Neural crest cell (in vitro differentiated cells): ENCODE results near the gene STAG1. TPM values are rescaled to one million over a fixed set of nuclear protein-coding genes. Genes with fewer than 3 reads are reported as not detected.

ENCODE experiments used
- DNase-seq: peaks from one replicate; pipeline ENCODE4 v3.0.0; 2021; ENCODE audit warnings: low read depth, mixed read lengths, low spot score
- H3K27ac Mint-ChIP-seq: one replicate; pipeline ENCODE4 v1.8.0; 2021; ENCODE audit warnings: mild to moderate bottlenecking, mixed read lengths; ENCODE audit not compliant: unreplicated experiment
- H3K27me3 Mint-ChIP-seq: 2 replicates; pipeline ENCODE4 v1.8.0; 2021; ENCODE audit warnings: low read depth, mild to moderate bottlenecking, mixed read lengths
- H3K36me3 Mint-ChIP-seq: 2 replicates; pipeline ENCODE4 v1.8.0; 2021; ENCODE audit warnings: low read depth, mild to moderate bottlenecking, mixed read lengths
- H3K4me1 Mint-ChIP-seq: 2 replicates; pipeline ENCODE4 v1.8.0; 2021; ENCODE audit warnings: mixed read lengths
- H3K4me3 Mint-ChIP-seq: one replicate; pipeline ENCODE4 v1.8.0; 2021; ENCODE audit warnings: mild to moderate bottlenecking, mixed read lengths
- H3K9me3 Mint-ChIP-seq: 2 replicates; pipeline ENCODE4 v1.8.0; 2021; ENCODE audit warnings: mixed read lengths
- total RNA-seq: library from RNA; stranded (reverse); gene quantifications from 2 replicates; pipeline ENCODE4 v1.2.1, GENCODE V29; 2021
- TF ChIP-seq, protein P1 (sequence below): fragments of 200-600 bp; sonication (generic); conservative IDR thresholded peaks from 2 replicates; pipeline ENCODE4 v1.5.0; 2021; ENCODE audit warnings: antibody characterized with exemption, mild to moderate bottlenecking

STAG1 gene
- total RNA-seq, 1 donor from 2014 or later = 47.0 TPM

GRCh38 chr3:136409549-136409948, 342.6 kb downstream of the STAG1 start:
- Mint-ChIP-seq H3K27ac (no peak overlapping the region), H3K27me3 (no peaks in the 10 kb centered on the region), H3K9me3 (no peaks in the 10 kb centered on the region), H3K4me1 (no peaks in the 10 kb centered on the region), H3K36me3 (peaks cover 4% of the 10 kb centered on the region), H3K4me3 (no peak overlapping the region)
- no peak for DNase-seq
- TF ChIP-seq, protein P1, sequence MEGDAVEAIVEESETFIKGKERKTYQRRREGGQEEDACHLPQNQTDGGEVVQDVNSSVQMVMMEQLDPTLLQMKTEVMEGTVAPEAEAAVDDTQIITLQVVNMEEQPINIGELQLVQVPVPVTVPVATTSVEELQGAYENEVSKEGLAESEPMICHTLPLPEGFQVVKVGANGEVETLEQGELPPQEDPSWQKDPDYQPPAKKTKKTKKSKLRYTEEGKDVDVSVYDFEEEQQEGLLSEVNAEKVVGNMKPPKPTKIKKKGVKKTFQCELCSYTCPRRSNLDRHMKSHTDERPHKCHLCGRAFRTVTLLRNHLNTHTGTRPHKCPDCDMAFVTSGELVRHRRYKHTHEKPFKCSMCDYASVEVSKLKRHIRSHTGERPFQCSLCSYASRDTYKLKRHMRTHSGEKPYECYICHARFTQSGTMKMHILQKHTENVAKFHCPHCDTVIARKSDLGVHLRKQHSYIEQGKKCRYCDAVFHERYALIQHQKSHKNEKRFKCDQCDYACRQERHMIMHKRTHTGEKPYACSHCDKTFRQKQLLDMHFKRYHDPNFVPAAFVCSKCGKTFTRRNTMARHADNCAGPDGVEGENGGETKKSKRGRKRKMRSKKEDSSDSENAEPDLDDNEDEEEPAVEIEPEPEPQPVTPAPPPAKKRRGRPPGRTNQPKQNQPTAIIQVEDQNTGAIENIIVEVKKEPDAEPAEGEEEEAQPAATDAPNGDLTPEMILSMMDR = no peak

DNA sequence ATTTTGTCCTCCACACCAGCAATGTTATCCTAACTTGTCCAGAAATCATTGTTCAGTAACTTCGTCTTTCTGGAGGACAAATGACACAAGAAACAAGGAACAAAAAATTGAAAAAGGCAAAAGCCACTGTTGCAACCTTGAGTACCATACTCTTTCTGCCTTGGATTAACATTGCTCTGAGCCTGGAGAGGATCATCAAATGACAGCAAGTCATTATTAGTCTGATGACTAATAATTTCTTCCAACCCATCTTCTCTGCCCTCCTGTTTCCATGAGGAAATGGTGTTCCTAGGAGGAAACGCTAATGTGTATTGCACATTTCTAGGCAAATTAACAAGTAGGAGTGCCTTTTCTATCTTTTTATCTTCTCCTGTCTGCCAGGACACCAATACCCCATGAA, 348.1 kb downstream of the STAG1 start:
- no peak for DNase-seq
- Mint-ChIP-seq H3K27ac (no peak overlapping the region), H3K9me3 (no peaks in the 10 kb centered on the region), H3K4me1 (no peaks in the 10 kb centered on the region), H3K27me3 (no peaks in the 10 kb centered on the region), H3K36me3 (peaks cover 7% of the 10 kb centered on the region), H3K4me3 (no peak overlapping the region)
- TF ChIP-seq, protein P1 = no peak

- TF ChIP-seq, protein P1 = no peak
- DNase-seq = no peak
- Mint-ChIP-seq H3K9me3 (no peaks in the 10 kb centered on the region), H3K27ac (no peak overlapping the region), H3K4me3 (no peak overlapping the region), H3K4me1 (no peaks in the 10 kb centered on the region), H3K36me3 (peaks cover 5% of the 10 kb centered on the region), H3K27me3 (no peaks in the 10 kb centered on the region)
Measured at GRCh38 chr3:136396916-136397315, 355.3 kb downstream of the STAG1 start.

GRCh38 chr3:136390574-136390973, 361.6 kb downstream of the STAG1 start:
- no peak overlapping the region for H3K27ac Mint-ChIP-seq
- DNase-seq = no peak
- TF ChIP-seq, protein P1 = no peak
- no peak overlapping the region for H3K4me3 Mint-ChIP-seq
- no peaks in the 10 kb centered on the region for H3K27me3 Mint-ChIP-seq
- H3K9me3 Mint-ChIP-seq = no peaks in the 10 kb centered on the region
- peaks cover 4% of the 10 kb centered on the region for H3K4me1 Mint-ChIP-seq
- no peaks in the 10 kb centered on the region for H3K36me3 Mint-ChIP-seq

- Mint-ChIP-seq H3K27ac (no peak overlapping the region), H3K4me3 (no peak overlapping the region), H3K36me3 (no peaks in the 10 kb centered on the region), H3K9me3 (no peaks in the 10 kb centered on the region), H3K27me3 (no peaks in the 10 kb centered on the region), H3K4me1 (peaks cover 4% of the 10 kb centered on the region)
- no peak for DNase-seq
- TF ChIP-seq, protein P1 = no peak
Measured at GRCh38 chr3:136387031-136387430, 365.1 kb downstream of the STAG1 start.

GRCh38 chr3:136385457-136385856, 366.7 kb downstream of the STAG1 start:
- Mint-ChIP-seq H3K4me3 (no peak overlapping the region), H3K9me3 (no peaks in the 10 kb centered on the region), H3K4me1 (no peaks in the 10 kb centered on the region), H3K27me3 (no peaks in the 10 kb centered on the region), H3K27ac (no peak overlapping the region), H3K36me3 (no peaks in the 10 kb centered on the region)
- no peak for DNase-seq
- TF ChIP-seq, protein P1 = no peak
